Stimulated activated CD4-positive, alpha-beta T cell treated with anti-CD3 and anti-CD28 coated beads, Interleukin-4, amount 100 ng/mL, for 24 hours (primary cell): ENCODE measurements around the gene CYSRT1.
"Not testable (repeated sequence)": the region's sequence is repeated elsewhere in the genome, so short reads cannot be mapped to it uniquely, and the experiment has no call there.

ENCODE experiments used
- DNase-seq: peaks from one replicate; pipeline ENCODE4 v3.0.0-alpha.2; 2020

CYSRT1 gene

DNA sequence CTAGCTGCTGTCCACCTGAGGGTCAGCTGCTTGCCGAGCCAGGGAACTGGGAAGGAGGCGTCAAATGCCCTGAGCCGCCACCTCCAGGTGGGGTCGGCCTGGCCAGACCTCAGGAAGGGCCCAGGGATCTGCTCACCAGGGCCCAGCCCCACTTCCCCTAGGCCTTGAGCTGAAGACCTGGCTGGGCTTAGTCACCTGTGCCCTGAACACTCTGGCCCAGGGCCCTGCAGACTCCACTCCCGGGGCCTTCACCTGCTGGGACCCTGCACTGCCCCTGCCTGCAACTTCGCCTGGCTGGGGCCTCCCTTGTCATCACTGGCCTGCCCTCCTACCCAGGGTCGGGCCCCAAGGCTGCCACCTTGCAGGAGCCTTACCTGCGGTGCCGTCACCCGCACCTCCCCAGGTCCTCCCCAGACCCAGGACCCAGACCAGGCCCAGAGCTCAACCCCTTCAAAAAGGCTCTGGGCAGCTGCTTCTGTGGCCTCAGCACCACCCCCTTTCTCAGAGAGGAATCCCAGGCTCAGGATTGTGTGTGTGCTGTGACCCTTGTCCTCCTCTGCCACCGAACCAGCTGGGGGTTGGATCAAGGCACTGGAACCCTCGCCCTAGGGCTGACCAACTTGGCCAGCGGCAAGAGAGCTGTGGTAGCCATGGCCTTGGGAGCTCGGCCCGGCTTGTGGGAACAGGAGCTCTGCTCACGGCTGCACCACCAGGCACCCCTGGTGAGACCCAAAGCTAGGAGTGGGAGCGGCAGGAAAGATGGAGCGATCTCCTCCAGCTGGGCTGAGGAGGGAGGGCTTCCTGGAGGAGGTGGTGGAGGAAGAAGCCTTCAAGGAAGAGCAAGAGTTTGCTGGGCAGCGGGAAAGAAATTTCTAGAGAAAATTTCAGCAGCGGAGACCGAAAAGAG lies 29.0 kb downstream of the CYSRT1 start:
- DNase-seq: no peak

- peak; percentile 95 for DNase-seq
Observed at GRCh38 chr9:137254624-137255447, 29.9 kb downstream of the CYSRT1 start, which contains the start of gene NELFB. Gene NELFB (plus strand): TSS chr9:137255327.

- DNase-seq: peak; percentile 36
Observed at GRCh38 chr9:137255448-137256114, 30.6 kb downstream of the CYSRT1 start.

DNA sequence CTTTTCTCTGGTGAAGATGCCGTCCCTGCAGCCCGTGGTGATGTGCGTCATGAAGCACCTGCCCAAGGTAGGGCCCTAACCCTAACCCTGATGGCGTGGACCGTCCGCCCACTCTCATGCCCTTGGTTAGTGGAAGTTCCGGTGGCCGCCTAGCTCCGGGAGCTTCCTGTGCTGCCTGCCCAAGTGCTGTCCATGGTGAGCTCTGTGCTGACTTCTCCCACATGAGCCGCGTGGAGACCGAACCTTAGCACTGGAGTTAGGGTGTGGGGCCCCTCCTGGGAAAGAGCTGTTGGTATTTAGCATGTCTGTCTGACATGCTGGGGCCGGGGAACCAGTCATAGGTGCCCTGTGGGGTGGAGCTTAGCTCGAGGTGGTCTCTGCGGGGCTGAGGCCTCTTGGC lies 31.4 kb downstream of the CYSRT1 start:
- DNase-seq: no peak

DNA sequence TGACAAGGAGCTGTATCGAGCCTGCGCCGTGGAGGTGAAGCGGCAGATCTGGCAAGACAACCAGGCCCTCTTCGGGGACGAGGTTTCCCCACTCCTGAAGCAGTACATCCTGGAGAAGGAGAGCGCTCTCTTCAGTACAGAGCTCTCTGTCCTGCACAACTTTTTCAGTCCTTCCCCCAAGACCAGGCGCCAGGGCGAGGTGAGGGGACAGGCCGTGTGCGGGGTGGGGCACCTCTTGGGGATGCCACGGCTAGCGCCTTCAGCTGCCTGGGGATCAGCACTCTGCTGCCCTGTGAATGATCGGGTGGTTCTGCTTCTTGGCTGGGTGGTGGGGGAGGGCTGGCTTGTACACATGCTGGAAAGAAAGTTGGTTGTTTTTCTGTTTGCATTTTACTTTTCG lies 31.9 kb downstream of the CYSRT1 start:
- DNase-seq: no peak

GRCh38 chr9:137262173-137262908 lies 37.4 kb downstream of the CYSRT1 start:
- DNase-seq: not testable (repeated sequence)

DNA sequence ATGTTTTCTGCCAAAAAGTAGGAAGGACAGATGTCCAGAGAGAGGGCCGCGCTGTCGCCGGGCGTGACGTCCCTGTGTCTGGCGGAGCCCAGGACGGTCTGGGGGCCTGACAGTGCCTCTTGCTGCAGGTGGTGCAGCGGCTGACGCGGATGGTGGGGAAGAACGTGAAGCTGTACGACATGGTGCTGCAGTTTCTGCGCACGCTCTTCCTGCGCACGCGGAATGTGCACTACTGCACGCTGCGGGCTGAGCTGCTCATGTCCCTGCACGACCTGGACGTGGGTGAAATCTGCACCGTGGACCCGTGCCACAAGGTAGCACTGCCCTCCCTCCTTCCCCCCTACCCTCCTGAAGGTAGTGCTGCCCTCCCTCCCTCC lies 37.9 kb downstream of the CYSRT1 start:
- DNase-seq: no peak

DNA sequence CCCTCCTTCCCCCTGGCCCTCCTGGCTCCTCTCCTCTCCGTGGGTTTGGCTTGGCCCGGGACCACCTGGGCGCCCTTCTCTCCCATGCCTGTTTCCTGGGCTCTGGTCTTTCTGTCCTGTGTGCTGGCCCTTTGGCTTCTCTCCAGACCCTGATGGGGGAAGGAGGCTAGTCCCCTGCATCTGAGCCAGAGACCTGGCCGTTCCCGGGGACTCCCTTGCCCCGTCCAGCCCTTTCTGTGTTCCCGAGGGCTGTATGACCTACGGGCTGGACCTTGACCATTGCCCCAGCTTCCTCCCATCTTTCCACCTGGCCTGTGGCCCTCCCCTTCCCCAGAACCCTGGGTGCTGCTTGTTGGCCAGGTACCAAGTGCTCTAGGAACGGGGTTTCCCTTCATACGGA lies 38.5 kb downstream of the CYSRT1 start:
- DNase-seq: no peak

- DNase-seq: no peak
Observed at GRCh38 chr9:137264067-137264466, 39.1 kb downstream of the CYSRT1 start.

GRCh38 chr9:137265496-137266161 lies 40.7 kb downstream of the CYSRT1 start:
- no peak for DNase-seq

DNA sequence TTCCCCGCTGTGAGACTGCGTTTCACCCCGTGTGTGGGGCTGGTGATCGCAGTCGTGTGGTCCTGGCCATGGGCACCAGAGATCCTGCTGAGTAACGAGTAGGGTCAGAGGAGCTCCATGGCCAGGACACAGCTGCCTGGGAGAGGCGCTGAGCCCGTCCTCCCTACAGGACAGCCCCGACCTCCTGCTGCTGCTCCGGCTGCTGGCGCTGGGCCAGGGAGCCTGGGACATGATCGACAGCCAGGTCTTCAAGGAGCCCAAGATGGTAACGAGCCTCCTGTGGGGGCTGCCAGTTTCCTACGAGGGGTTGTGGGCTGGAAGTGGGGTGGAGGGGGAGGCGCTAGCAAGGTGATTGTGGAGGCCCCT lies 41.2 kb downstream of the CYSRT1 start:
- no peak for DNase-seq

DNA sequence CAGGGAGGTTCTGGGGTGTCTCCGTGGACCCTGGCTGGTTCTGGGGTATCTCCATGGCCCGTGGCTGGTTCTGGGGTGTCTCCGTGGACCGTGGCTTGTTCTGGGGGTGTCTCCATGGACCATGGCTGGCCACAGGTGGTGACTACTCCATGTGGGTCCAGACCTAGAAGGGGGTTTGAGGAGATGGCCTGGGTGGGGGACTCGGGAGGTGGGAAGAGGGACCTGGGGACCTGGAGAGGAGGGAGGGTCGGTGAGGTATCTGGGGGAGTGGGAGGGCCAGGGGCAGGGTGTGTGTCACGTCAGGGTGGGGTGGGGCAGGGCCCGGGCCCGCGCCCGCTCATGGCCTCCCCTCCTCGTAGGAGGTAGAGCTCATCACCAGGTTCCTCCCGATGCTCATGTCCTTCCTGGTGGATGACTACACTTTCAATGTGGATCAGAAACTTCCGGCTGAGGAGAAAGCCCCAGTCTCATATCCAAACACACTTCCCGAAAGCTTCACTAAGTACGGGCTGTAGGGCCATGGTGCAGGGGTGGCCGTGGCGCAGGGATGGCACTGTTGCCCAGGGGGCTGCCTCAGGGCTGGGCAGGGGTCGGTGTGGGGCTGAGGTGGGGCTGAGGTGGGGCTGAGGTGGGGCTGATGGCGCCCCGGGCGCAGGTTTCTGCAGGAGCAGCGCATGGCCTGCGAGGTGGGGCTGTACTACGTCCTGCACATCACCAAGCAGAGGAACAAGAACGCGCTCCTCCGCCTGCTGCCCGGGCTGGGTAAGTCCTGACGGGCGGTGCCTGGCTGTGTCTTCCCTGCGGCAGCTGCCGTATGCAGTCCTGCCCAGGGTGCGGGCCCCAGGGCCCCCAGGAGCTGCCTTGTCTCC lies 41.8 kb downstream of the CYSRT1 start:
- no peak for DNase-seq

DNA sequence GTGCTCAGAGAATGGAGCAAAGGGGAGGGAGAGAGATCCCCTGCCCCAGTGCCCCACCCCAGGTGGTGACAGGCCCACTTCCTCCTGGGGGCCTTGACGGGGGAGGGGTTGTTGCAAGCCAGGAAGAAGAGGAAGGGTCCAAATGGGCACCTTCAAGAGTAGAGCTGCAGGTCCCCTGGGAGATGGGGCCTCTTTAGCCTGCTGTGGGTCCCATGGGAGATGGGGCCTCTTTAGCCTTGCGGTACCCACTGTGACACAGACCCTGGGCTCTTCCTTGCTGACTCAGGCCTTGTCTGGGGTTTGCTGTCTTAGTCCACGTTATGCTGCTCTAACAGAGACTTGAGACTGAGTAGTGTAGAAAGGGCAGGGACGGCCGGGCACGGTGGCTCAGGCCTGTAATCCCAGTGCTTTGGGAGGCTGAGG lies 43.0 kb downstream of the CYSRT1 start:
- DNase-seq: no peak

DNA sequence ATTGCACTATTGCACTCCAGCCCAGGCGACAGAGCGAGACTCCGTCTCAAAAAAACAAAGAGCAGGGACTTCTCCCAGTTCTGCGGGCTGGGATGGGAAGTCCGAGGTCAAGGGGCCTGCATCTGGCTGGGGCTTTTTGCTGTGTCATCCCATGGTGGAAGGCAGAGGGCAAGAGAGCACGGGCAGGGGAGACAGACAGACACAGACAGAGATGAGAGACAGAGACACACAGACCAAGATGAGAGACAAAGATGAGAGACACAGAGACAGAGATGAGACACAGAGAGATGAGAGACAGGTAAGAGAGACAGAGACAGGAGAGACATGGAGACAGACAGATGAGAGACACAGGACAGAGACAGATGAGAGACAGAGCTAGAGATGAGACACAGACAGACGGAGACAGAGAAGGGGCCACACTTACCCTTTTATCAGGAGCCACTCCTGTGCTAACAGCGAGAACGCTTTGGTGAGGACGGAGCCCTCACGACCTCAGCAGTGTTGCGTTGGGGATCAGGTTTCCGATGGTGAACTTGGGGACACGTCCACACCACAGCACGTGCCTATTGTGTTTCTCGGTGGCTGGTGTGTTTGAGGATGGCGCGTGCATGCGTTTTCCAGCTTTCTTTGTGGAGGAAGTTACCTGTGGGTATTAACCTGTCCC lies 43.7 kb downstream of the CYSRT1 start:
- DNase-seq: no peak

GRCh38 chr9:137269231-137269772 lies 44.3 kb downstream of the CYSRT1 start:
- DNase-seq: no peak

GRCh38 chr9:137270929-137271695 lies 46.1 kb downstream of the CYSRT1 start:
- DNase-seq: no peak

GRCh38 chr9:137271696-137272076 lies 46.7 kb downstream of the CYSRT1 start:
- DNase-seq: no peak

DNA sequence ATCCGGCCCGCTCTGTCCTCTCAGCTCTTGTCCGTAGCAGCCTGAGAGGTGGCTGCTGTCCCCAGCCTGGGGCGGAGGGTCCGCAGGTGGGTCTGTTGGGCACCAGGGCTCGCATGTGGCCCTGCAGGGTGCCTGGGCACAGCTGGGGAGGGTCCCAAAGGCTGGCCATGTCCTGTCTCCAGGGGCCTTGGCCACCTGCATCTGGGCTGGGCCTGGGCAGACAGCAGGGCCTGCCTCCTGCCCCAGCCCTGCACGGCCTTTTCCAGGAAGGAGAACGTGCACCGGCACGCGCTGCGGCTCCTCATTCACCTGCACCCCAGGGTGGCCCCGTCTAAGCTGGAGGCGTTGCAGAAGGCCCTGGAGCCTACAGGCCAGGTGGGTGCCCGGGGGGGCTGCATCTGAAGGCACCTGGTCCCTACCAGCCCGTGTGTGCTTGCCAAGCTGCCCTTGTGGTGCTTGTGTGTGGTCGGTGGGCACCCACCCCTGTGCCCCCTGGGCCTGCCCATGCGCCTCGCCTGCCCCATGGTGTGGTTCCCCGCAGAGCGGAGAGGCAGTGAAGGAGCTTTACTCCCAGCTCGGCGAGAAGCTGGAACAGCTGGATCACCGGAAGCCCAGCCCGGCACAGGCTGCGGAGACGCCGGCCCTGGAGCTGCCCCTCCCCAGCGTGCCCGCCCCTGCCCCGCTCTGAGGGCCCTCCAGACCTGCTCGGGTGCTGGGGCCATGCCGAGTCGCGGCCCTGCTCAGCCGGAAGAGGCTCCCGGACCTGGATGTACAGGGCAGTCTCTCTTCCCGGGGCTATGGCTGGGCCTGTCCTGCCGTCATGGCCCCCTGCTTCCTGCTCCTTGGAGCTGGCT lies 47.5 kb downstream of the CYSRT1 start:
- DNase-seq: no peak
